Bronchial epithelial cell (primary cell): Measurements from ENCODE around the gene GNB2. TPM values are rescaled to one million over a fixed set of nuclear protein-coding genes. Genes with fewer than 3 reads are reported as not detected.
A peak's percentile ranks its signal among the peaks of the same experiment; 100 is the strongest.

Experiments
- DNase-seq: peaks from one replicate; pipeline ENCODE4 v3.0.0-alpha.2; 2010; ENCODE audit warnings: low read depth
- FAIRE-seq: peaks from 2 replicates; lab custom pipeline; 2011; peaks lifted over from hg19 to GRCh38; lab: Jason Lieb, UNC
- H3K27me3 ChIP-seq: 2 replicates; pipeline ENCODE4 v1.5.1; 2011; ENCODE audit warnings: low read length; ENCODE audit not compliant: control insufficient read depth, insufficient read depth
- H3K36me3 ChIP-seq: 2 replicates; pipeline ENCODE4 v1.5.1; 2011; ENCODE audit warnings: low read length; ENCODE audit not compliant: control insufficient read depth, insufficient read depth
- H3K4me3 ChIP-seq: 2 replicates; pipeline ENCODE4 v1.5.1; 2011; ENCODE audit warnings: mild to moderate bottlenecking, low read depth, low read length, control low read depth
- CTCF ChIP-seq: IDR thresholded peaks from 2 replicates; pipeline ENCODE4 v1.5.1; 2011; ENCODE audit warnings: mild to moderate bottlenecking, moderate library complexity, low read length, control low read depth, inconsistent platforms; ENCODE audit not compliant: insufficient read depth, severe bottlenecking
- total RNA-seq: library from RNA; depleted of rRNA; stranded (reverse); fragments of >200 nt; gene quantifications from 2 replicates; pipeline ENCODE4 v1.2.1, GENCODE V29; 2014

Gene GNB2
- total RNA-seq, 1 donor from 2014 or later: 66.1 TPM

- no peak overlapping the region for H3K4me3 ChIP-seq
- no peak for FAIRE-seq
- H3K36me3 ChIP-seq: no peaks in the 10 kb centered on the region
- DNase-seq: peak; percentile 18
- peak; percentile 47 for TF ChIP-seq CTCF
- no peaks in the 10 kb centered on the region for H3K27me3 ChIP-seq
Observed at GRCh38 chr7:100629117-100629716, 44.3 kb upstream of the GNB2 start.

- H3K4me3 ChIP-seq: no peak overlapping the region
- no peaks in the 10 kb centered on the region for H3K27me3 ChIP-seq
- TF ChIP-seq CTCF: no peak
- no peak for FAIRE-seq
- DNase-seq: no peak
- no peaks in the 10 kb centered on the region for H3K36me3 ChIP-seq
Observed at GRCh38 chr7:100630066-100630465, 43.5 kb upstream of the GNB2 start.

GRCh38 chr7:100632951-100633717 is 40.4 kb upstream of the GNB2 start:
- DNase-seq (no peak), FAIRE-seq (no peak)
- Histone ChIP-seq H3K36me3 (no peaks in the 10 kb centered on the region), H3K4me3 (peak overlapping the region; percentile 48), H3K27me3 (no peaks in the 10 kb centered on the region)
- peak; percentile 73 for TF ChIP-seq CTCF

- Histone ChIP-seq H3K36me3 (no peaks in the 10 kb centered on the region), H3K4me3 (no peak overlapping the region), H3K27me3 (no peaks in the 10 kb centered on the region)
- no peak for FAIRE-seq
- TF ChIP-seq CTCF: no peak
- DNase-seq: no peak
Observed at GRCh38 chr7:100639995-100640516, 33.5 kb upstream of the GNB2 start.

- no peak for DNase-seq
- no peak for FAIRE-seq
- Histone ChIP-seq H3K4me3 (no peak overlapping the region), H3K36me3 (no peaks in the 10 kb centered on the region), H3K27me3 (no peaks in the 10 kb centered on the region)
- no peak for TF ChIP-seq CTCF
Observed at GRCh38 chr7:100640517-100641440, 32.8 kb upstream of the GNB2 start.
